Neural cell (in vitro differentiated cells): Measurements from ENCODE around the gene SRD5A1. TPM values are rescaled to one million over a fixed set of nuclear protein-coding genes. Genes with fewer than 3 reads are reported as not detected.

ENCODE experiments used
- H2AFZ ChIP-seq: fragments of 200-600, 300-800 bp; sonication (generic), shearing (Covaris generic); 2 replicates; pipeline ENCODE4 v1.6.0; 2014; ENCODE audit warnings: low read depth, mild to moderate bottlenecking, antibody characterized with exemption, low read length, moderate library complexity
- H3F3A ChIP-seq: fragments of 200-600 bp; shearing (Covaris generic); 2 replicates; pipeline ENCODE4 v1.6.1; 2016; ENCODE audit warnings: mild to moderate bottlenecking, moderate library complexity, mixed read lengths, antibody characterized with exemption, low read length; ENCODE audit not compliant: insufficient read depth, poor library complexity, severe bottlenecking
- H3K27ac ChIP-seq: fragments of 200-600, 300-800 bp; sonication (generic), shearing (Covaris generic); 2 replicates; pipeline ENCODE4 v1.5.1; 2014; ENCODE audit warnings: mild to moderate bottlenecking, low read length, moderate library complexity
- H3K27me3 ChIP-seq: fragments of 300-800, 200-600 bp; sonication (generic), shearing (Covaris generic); 2 replicates; pipeline ENCODE4 v1.6.0; 2014; ENCODE audit warnings: mild to moderate bottlenecking, low read depth, low read length, moderate library complexity; ENCODE audit not compliant: insufficient read depth
- H3K36me3 ChIP-seq: fragments of 300-800, 200-600 bp; sonication (generic), shearing (Covaris generic); 2 replicates; pipeline ENCODE4 v1.5.1; 2014; ENCODE audit warnings: mild to moderate bottlenecking, antibody characterized with exemption, low read length, moderate library complexity; ENCODE audit not compliant: insufficient read depth
- H3K4me2 ChIP-seq: fragments of 300-800, 200-600 bp; sonication (generic), shearing (Covaris generic); 2 replicates; pipeline ENCODE4 v1.6.0; 2014; ENCODE audit warnings: mild to moderate bottlenecking, low read length
- H3K4me3 ChIP-seq: fragments of 300-800, 200-600 bp; sonication (generic), shearing (Covaris generic); 2 replicates; pipeline ENCODE4 v1.5.1; 2014; ENCODE audit warnings: mild to moderate bottlenecking, low read length, moderate library complexity
- H3K79me2 ChIP-seq: fragments of 200-600 bp; shearing (Covaris generic); replicated peaks from 2 replicates; pipeline ENCODE4 v1.6.0; 2014; ENCODE audit warnings: mild to moderate bottlenecking, low read length, moderate library complexity; ENCODE audit not compliant: insufficient read depth
- H3K9ac ChIP-seq: fragments of 300-800, 200-600 bp; sonication (generic), shearing (Covaris generic); 2 replicates; pipeline ENCODE4 v1.6.1; 2016; ENCODE audit warnings: mild to moderate bottlenecking, low read length, mixed read lengths
- H3K9me2 ChIP-seq: fragments of 200-600 bp; shearing (Covaris generic); 2 replicates; pipeline ENCODE4 v1.6.1; 2016; ENCODE audit warnings: mild to moderate bottlenecking, low read length, mixed read lengths; ENCODE audit not compliant: insufficient read depth
- H3K9me3 ChIP-seq: fragments of 200-600, 300-800 bp; sonication (generic), shearing (Covaris generic); 2 replicates; pipeline ENCODE4 v1.6.1; 2016; ENCODE audit warnings: mild to moderate bottlenecking, mixed run types, low read length, moderate library complexity, mixed read lengths
- H4K20me1 ChIP-seq: fragments of 200-600 bp; shearing (Covaris generic); 2 replicates; pipeline ENCODE4 v1.6.1; 2016; ENCODE audit warnings: mild to moderate bottlenecking, mixed run types; ENCODE audit not compliant: insufficient read depth
- CTCF ChIP-seq: fragments of 450-650 bp; IDR thresholded peaks from 2 replicates; pipeline ENCODE4 v1.5.1; 2014; ENCODE audit warnings: antibody characterized with exemption, mild to moderate bottlenecking, moderate library complexity; ENCODE audit not compliant: poor library complexity, severe bottlenecking
- EP300 ChIP-seq: fragments of 450-650 bp; conservative IDR thresholded peaks from 2 replicates; pipeline ENCODE4 v1.6.1; 2014; ENCODE audit warnings: antibody characterized with exemption, mild to moderate bottlenecking, moderate library complexity; ENCODE audit not compliant: poor library complexity, severe bottlenecking
- EZH2 ChIP-seq: fragments of 200-600, 300-800 bp; shearing (Covaris generic), sonication (generic); IDR thresholded peaks from 2 replicates; pipeline ENCODE4 v1.6.1; 2014; ENCODE audit warnings: antibody characterized with exemption, low read length, borderline replicate concordance, mild to moderate bottlenecking; ENCODE audit not compliant: insufficient read depth, poor library complexity, severe bottlenecking
- MXI1 ChIP-seq: fragments of 450-650 bp; conservative IDR thresholded peaks from 2 replicates; pipeline ENCODE4 v1.6.1; 2014; ENCODE audit warnings: antibody characterized with exemption, mild to moderate bottlenecking; ENCODE audit not compliant: poor library complexity, severe bottlenecking
- POLR2AphosphoS5 ChIP-seq: IDR thresholded peaks from 2 replicates; pipeline ENCODE4 v1.6.1; 2012
- RAD21 ChIP-seq: fragments of 450-650 bp; conservative IDR thresholded peaks from 2 replicates; pipeline ENCODE4 v1.6.1; 2014; ENCODE audit warnings: antibody characterized with exemption, mild to moderate bottlenecking, moderate library complexity
- REST ChIP-seq: IDR thresholded peaks from 2 replicates; pipeline ENCODE4 v1.6.1; 2012; ENCODE audit warnings: borderline replicate concordance
- SMC3 ChIP-seq: fragments of 450-650 bp; conservative IDR thresholded peaks from 2 replicates; pipeline ENCODE4 v1.6.1; 2014; ENCODE audit warnings: antibody characterized with exemption, mild to moderate bottlenecking, moderate library complexity; ENCODE audit not compliant: poor library complexity
- TAF1 ChIP-seq: IDR thresholded peaks from 2 replicates; pipeline ENCODE4 v1.6.1; 2012; ENCODE audit warnings: low read depth
- polyA plus RNA-seq: library from polyadenylated mRNA; depleted of rRNA; stranded (reverse); fragments of >200 nt; gene quantifications from 2 replicates; pipeline ENCODE4 v1.2.3, GENCODE V29; 2014

The SRD5A1 gene
- polyA plus RNA-seq, 1 donor from 2014 or later: 122 TPM

- Histone ChIP-seq H4K20me1 (no peaks in the 10 kb centered on the region), H3K4me2 (no peak overlapping the region), H3F3A (no peaks in the 10 kb centered on the region), H3K27me3 (no peaks in the 10 kb centered on the region), H2AFZ (no peak overlapping the region), H3K36me3 (no peaks in the 10 kb centered on the region), H3K79me2 (no peaks in the 10 kb centered on the region), H3K9ac (no peak overlapping the region), H3K9me2 (no peaks in the 10 kb centered on the region), H3K9me3 (no peaks in the 10 kb centered on the region), H3K4me3 (no peak overlapping the region), H3K27ac (no peak overlapping the region)
- TF ChIP-seq CTCF (no peak), POLR2AphosphoS5 (no peak), MXI1 (no peak), EZH2 (no peak), RAD21 (no peak), REST (no peak), SMC3 (no peak), TAF1 (no peak)
Observed at GRCh38 chr5:6678385-6678784, 45.1 kb downstream of the SRD5A1 start.

- Histone ChIP-seq H3K36me3 (no peaks in the 10 kb centered on the region), H3K27me3 (peaks cover 12% of the 10 kb centered on the region), H3K4me2 (no peak overlapping the region), H3K27ac (no peak overlapping the region), H4K20me1 (no peaks in the 10 kb centered on the region), H3F3A (no peaks in the 10 kb centered on the region), H3K79me2 (no peaks in the 10 kb centered on the region), H2AFZ (no peak overlapping the region), H3K4me3 (no peak overlapping the region), H3K9me2 (no peaks in the 10 kb centered on the region), H3K9ac (no peak overlapping the region), H3K9me3 (no peaks in the 10 kb centered on the region)
- TF ChIP-seq EP300 (no peak), SMC3 (no peak), MXI1 (no peak), RAD21 (no peak), REST (no peak), POLR2AphosphoS5 (no peak), CTCF (no peak), EZH2 (no peak), TAF1 (no peak)
Observed at GRCh38 chr5:6680922-6681321, 47.7 kb downstream of the SRD5A1 start.
